OCI-M2 (cell line): ENCODE results near the gene GNB1.

Experiments
- DNase-seq: peaks from one replicate; lab custom pipeline; 2025; ENCODE audit not compliant: unreplicated experiment; lab: John Stamatoyannopoulos, UW

GNB1 gene

DNA sequence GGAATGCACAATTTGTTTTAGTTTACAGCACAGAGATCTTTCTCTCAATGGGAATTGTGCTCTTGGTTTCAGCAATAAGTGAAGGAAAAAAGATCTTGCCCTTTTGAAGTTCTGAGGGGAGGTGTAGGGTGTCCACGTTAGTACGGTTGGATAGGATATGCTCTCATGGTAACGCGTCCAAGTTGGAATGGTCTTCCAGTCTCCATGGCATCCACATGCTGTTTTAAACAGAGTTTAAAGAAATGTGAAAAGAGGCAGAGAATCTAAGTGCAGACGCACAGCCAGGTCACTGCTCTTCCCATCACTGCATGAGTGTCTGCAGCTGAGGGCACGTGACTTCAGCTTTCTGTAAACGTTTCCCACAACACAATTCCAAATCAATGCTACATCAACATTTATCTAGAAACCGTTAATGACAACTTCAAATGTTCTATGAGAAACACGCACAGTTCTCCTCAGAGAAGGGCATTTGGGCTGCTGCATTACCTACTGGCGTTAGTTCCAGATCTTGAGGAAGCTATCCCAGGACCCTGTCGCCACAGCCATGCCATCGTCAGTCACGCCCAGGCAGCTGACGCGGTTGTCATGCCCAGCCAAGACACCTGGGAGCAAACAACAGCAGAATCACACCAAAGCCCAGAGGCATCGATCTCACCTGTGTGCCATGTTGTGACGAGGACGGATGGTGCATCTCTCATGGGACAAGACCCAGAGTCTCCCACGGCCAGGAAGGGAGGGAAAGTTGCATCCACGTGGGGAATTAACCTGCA, 103.9 kb downstream of the GNB1 start:
- DNase-seq = no peak

DNA sequence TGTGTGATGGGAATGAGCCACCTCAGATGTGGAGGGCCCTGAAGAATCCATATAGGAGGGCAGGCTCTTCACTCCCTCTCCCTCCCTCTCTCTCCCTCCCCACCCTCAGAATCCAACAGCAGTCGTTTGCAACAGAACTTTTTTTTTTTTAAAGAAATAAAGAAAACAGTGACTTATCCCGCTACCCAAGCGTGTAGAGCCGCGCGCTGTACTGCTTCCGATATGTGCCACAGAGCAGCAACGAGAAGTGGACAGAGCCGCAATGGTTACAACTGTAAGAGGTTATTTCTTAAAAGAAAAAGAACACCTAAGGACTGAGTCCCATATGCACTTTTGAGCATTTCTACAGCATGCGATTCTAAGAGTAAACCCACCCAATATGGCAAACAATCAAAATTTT, 105.2 kb downstream of the GNB1 start:
- no peak for DNase-seq

- DNase-seq = no peak
Observed at GRCh38 chr1:1784933-1785332, 106.0 kb downstream of the GNB1 start.

GRCh38 chr1:1783320-1783719, 107.6 kb downstream of the GNB1 start:
- DNase-seq = no peak

DNA sequence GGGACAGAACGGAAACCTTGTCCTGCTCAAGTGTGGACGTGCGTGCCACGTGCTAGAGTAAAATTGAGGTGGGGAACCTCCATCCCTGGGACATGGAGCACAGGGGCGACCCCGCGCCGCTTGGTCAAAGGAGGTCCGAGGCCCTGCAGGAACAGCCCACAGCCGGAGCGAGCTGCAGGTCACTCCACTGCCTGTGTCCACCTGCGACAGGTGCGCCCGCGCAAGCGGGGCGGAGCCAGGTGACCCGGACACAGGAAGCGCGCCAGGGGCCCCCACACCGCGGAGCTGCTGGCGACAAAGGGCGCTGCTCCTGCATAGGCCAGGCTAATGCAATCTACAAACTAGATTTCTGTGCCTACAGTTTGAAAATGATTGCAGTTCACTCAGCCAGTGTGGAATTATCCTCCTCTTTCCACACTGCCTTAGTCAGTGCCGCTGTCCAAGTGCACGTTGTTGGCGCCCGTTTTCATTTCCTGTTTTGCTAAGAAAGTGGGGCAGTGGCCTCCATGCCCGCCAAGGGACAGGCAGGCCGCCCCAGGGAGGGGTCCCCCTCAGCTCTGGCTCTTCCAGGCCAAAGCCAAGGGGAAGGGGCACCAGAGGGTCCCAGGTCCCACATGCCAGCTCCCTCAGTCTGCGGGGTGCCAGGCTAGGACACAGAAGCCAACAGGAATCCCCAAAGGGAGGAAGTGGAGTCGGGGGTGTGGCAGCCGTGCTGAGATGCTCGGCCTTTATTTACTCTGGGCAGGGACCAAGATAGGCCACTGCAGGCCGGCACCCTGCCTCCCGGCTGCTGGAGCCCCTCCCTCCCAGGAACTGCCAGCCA, 108.3 kb downstream of the GNB1 start:
- DNase-seq = no peak

- DNase-seq = no peak
Observed at GRCh38 chr1:1781526-1781903, 109.4 kb downstream of the GNB1 start.

DNA sequence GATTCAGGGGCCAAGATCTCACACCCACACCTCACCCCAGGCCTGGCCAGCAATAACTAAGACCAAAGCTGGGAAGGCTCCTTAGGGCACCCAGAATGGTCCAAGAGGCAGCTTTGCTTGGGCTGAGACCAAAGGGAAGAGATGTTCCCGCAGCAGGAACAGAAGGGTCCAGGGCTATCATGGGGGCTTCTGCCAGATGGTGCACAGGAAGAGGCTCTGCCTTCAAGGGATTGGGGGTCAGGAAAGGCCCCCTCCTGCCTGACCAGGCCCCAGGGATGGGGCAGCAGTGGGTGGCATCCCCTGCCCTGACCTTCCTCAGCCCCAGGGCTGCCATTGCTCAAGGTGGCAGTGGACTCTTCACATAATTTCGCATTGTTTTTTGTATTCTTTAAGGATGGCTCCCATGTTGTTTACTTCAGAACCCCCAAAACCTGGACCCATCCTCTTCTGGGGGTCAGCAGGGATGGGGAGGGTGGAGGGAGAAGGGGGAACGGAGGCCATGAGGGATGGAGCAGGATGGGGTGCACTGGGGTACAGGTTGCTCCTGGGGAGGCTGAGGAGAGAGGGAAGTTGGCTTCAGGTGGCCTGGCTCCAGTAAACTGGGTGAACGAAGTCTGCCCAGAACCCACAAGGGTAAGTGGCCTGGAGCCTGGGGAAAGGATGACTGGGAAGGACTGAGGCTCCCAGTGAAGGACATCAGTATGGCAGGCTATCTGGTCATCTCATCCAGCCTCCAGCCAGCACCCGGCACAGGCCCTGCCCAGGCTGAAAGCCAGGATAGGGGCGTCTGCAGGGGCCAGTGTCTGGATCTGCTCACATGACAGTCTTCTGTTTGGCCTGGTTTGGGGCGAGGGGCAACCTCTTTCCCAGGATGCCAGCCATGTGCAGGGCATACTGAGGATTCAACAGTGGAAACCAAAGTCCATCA, 110.0 kb downstream of the GNB1 start:
- DNase-seq = no peak

- no peak for DNase-seq
Observed at GRCh38 chr1:1779691-1780597, 110.9 kb downstream of the GNB1 start.

DNA sequence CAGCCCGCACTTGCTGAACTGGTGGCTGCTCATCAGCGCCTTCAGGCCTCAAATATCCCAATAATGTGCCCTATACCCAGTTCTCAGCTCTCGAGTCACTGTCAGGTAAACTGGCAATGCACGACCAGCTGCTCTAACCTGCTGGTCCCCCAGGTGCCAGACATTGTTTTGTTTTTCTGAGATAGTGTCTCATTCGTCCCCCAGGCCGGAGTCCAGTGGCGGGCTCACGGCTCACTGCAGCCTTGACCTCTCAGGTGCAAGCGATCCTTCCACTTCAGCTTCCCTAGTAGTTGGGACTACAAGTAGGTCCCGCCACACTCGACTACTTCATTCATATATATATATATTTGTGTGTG, 111.6 kb downstream of the GNB1 start:
- DNase-seq = no peak

- DNase-seq = no peak
Observed at GRCh38 chr1:1778663-1779319, 112.1 kb downstream of the GNB1 start.

DNA sequence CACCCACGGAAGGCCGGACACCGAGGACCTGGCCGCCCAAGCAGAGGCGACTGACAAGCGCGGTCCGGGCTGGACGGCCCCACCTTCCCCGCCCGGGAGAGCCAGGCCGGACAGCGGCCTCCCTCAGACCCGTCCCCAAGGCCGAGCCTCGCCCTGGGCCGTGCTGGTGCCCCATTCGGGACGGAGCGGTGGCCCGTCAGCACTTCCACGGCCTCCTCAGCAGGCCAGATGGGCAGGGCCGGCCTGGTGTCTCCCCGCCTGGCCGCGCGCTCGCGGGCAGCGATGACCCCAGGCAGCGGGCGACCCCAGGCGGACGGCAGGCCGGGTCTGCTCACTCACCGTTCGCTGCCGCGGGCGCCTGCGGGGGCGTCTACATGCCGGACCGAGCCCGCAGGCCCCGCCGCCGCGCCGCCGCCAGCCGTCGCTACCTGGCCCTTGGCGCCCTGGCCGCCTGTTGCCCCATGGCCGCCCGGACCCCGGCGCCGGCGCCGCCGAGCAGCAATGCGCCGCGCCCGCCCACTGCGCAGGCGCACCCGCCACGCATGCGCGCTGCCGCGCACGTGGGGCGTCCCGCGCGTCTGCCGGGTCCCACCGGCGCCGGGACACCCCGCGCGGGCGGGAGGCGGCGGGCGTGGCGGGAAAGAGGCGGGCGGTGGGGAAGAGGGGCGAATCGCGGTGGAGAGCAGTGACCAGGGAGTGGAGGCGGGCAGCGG, 112.8 kb downstream of the GNB1 start, which contains the start of gene NADK:
Gene NADK, minus strand, starts transcription at position 521 of the 713 bp plus-strand sequence. CDS start 13,064 bp downstream, outside the sequence.
- no peak for DNase-seq

DNA sequence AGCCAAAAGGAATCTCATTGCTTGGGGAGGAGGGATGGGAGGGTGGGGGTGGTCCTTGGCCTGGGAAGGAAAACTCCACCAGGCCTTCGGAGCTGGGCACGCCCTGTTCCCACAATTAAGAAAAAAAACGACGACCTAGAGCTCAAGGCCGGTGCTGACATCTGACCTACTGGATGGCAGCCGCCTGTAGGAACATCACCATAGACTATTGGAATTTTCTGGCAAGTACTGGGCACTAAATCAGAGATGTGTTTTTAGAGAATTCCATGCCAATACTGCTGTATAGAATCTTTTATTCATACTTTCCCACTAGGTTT, 113.3 kb downstream of the GNB1 start:
- DNase-seq = no peak

DNA sequence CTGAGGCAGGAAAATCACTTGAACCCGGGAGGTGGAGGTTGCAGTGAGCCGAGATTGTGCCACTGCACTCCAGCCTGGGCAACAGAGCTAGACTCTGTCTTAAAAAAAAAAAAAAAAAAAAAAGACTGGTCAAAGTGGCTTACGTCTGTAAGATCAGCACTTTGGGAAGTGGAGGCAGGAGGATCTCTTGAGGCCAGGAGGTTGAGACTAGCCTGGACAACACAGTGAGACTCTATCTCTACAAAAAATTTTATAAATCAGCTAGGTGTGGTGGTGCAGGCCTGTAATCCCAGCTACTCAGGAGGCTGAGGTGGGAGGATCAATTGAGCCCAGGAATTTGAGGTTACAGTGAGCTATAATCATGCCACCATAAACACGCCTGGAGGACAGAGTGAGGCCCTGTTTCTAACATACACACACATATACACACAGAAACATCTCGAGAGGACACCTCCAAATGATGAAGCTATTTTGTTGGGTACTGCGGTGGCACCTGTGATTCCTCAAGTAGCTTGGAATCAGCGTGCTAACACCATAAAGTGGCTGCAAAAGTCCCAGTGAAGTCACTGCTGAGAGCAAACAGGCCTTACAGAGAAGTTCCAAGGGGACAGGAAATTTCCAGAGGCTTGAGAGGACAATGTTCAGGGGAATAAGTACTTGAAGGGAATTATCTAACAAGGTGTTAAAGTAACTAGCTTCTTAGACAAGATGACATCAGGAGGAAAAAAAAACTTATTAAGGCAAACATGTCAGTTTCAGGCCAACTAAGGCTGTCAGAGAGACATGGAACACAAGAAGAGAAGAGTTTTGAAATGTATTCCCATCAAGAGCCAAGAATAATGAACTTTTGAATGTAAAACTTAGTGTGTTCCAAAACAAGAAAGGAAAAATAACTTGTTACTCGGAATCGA, 114.0 kb downstream of the GNB1 start:
- DNase-seq = no peak

DNA sequence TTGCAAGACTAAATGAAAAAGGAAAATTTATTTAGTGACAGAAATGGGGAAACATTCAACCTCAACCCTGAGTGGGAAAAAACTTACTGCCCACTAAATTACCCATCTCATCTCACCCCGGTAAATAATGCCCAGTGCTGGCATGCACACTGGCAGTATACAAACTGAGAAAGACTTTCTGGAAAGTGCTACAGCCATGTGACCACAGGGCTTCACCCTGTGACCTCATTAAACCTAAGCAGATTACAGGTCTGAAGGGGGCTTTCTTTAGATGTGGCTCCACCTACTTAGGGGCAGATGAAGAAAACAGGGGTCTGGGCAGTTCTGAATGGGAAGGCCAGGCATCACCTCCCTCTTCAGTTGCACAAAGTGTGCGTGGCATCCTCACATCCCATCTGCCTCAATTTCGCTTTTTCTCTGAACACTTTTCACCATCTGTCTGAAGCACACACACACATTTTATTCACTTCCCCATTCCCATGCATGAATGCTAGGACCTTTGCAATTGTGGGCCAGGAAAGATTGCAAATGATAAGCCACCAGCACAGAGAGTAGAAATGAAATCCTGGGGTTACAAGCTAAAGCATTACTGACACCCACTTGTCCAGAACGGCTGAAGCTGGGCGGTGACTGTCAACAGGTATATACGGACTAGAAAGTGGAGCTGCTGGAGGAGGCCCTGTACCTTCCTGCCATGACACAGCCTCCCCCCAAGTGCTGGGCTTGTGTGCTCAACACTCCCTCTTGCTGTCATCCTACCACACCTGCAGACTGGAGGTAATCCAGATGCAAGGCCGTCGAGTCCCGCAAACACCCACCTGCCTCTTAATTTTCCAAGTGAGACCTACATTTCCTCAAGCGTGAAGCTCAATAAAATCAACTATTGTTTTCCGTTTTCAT, 115.3 kb downstream of the GNB1 start:
- DNase-seq = no peak

DNA sequence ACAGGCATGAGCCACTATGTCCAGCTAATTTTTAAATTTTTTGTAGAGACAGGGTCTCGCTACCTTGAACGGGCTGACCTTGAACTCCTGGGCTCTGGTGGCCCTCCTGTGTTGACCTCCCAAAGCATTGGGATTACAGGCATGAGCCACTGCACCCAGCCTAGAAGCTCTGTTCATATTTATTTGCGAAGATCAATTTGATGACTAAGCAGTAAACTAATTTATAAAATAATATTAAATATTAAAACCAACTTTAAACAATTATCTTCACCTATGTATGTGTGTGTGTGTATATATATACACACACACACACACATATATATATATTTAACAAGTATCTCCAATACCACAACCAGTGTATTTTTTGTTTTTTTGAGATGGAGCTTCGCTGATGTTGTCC, 117.0 kb downstream of the GNB1 start:
- DNase-seq = no peak

DNA sequence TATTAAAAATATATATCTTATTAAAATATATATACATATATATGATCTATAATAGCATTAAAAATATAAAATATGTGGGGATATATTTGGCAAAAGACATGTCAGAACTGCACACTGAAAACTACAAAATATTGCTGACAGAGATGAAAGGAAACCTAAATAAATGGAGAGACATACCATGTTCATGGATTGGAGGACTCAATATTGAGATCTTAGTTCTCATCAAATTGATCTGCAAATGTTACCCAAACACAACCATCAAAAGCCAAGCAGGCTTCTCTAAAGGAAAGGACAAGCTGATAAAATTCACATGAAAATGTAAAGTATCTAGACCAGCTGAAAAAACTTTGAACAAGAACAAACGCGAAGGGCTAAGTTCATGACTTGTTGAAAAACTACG, 119.8 kb downstream of the GNB1 start:
- DNase-seq = no peak

- DNase-seq = no peak
Observed at GRCh38 chr1:1770102-1770501, 120.8 kb downstream of the GNB1 start.
